ENCODE results near the gene EML6. TPM values are rescaled to one million over a fixed set of nuclear protein-coding genes. Genes with fewer than 3 reads are reported as not detected.

The EML6 gene
- total RNA-seq, 4 donors from 2014 or later, result 0.62 to 1.5 (median 1.1) TPM

DNA sequence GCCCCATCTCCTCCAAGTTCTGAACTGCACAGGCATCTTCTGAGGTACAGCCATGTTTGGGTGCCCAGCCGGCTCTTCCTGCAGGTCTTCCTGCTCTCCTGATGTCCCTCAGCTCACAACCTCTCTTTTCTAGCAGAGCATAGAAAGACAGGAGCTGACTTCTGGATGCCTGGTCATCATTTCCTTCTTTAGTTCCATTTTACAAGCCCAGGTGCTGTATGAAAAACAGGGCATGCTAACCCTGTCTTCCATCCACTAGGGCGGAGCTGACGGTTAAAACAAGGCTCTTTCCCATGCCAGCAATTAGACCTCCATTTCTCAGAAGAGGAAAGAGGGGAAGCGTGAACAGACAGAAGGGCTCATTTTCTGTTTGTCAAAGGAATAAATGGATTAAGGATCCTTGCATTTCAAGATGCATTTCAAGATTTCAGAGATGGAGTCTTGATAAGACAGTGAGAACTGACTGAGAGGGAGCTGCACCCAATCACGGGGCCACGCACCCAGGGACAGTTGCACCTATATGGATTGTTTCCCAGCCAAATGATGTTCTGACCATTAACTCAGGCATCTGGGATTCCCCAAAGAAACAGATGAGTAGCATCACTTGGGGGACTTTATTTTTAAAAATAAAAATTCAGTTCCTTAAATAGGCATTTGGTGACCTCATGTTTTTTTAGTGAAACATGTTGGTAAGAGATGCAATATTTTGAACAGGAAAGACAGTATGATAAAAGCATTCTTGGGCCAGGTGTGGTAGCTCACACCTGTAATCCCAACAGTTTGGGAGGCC is 45.8 kb upstream of the EML6 start:
- Histone ChIP-seq H3K4me1 (peaks cover 0 to 37% (median 8%) of the 10 kb centered on the region in 3 donors), H3K36me3 (no peaks in the 10 kb centered on the region), H3K27me3 (no peaks in the 10 kb centered on the region), H3K9me3 (no peaks in the 10 kb centered on the region), H3K27ac (no peak overlapping the region), H3K4me3 (no peak overlapping the region)
- TF ChIP-seq, protein P1, sequence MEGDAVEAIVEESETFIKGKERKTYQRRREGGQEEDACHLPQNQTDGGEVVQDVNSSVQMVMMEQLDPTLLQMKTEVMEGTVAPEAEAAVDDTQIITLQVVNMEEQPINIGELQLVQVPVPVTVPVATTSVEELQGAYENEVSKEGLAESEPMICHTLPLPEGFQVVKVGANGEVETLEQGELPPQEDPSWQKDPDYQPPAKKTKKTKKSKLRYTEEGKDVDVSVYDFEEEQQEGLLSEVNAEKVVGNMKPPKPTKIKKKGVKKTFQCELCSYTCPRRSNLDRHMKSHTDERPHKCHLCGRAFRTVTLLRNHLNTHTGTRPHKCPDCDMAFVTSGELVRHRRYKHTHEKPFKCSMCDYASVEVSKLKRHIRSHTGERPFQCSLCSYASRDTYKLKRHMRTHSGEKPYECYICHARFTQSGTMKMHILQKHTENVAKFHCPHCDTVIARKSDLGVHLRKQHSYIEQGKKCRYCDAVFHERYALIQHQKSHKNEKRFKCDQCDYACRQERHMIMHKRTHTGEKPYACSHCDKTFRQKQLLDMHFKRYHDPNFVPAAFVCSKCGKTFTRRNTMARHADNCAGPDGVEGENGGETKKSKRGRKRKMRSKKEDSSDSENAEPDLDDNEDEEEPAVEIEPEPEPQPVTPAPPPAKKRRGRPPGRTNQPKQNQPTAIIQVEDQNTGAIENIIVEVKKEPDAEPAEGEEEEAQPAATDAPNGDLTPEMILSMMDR (IDR thresholded peaks at IDR 0.05), result no peak
- 89 to 93% methylated on average over 3 to 4 of the region's 6 CpGs for WGBS, 2 donors (ENCODE audit: low coverage in 1 of 2)
- ATAC-seq, result no peak

DNA sequence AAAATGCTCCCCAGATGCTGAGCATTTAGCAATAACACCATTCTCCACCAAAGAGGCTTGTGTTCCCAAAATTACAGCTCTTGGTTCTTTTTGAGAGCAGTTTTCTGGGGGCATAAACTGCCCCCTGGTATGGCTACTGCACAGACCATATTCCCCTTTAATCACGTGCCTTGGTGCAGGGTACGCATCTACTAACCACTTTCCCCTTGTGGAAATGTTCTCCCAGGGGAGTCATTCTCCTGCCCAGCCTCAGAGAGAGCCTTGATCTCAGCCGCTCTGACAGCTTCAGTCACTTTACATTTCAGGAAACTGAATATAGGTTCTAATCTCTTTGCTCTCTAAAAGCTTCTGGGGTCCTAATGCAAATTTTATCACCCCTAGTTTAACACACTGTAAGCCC is 44.7 kb upstream of the EML6 start:
- WGBS, 2 donors (ENCODE audit: low coverage in 1 of 2), result 57 to 82% methylated on average over 1 to 3 of the region's 3 CpGs
- H3K4me1 ChIP-seq, result peaks cover 0 to 27% (median 2%) of the 10 kb centered on the region in 3 donors
- H3K4me3 ChIP-seq, result no peak overlapping the region
- H3K27ac ChIP-seq, result no peak overlapping the region
- ATAC-seq, result no peak
- no peaks in the 10 kb centered on the region for H3K27me3 ChIP-seq
- no peaks in the 10 kb centered on the region for H3K9me3 ChIP-seq
- no peaks in the 10 kb centered on the region for H3K36me3 ChIP-seq
- no peak for TF ChIP-seq POLR2A (IDR thresholded peaks at IDR 0.05)
- TF ChIP-seq POLR2AphosphoS5 (IDR thresholded peaks at IDR 0.05), result no peak
- TF ChIP-seq, protein P1 (IDR thresholded peaks at IDR 0.05), result no peak
- TF ChIP-seq EP300 (IDR thresholded peaks at IDR 0.05), result no peak

DNA sequence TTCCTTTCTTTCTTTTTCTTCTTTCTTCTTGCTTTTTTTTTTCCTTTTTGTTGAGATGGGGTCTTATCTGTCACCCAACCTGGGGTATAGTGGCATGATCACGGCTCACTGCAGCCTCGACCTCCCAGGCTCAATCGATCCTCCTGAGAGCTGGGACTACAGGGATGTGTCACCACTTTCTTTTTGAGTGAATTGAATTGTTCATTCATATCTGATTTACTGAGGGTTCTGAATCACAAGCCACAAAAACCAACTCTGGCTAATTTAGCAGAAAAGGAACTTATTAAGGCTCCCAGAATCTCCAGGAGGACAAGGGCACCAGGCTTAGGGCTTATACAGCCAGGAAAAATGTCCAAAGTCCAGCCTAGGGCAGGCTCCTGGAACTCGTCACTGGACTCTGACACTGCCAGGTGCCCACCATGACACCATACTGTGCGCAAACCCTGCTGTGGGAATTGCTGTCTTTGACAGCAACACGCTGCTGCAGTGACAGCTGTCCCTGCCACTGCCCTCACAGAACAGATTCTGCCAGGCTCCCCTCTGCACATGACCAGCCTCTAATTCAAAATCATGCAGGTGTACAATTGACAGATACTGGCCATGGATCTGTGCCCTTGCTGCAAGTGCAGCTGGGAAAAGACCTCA is 42.9 kb upstream of the EML6 start:
- Histone ChIP-seq H3K4me1 (peaks cover 0 to 10% (median 2%) of the 10 kb centered on the region in 3 donors), H3K36me3 (no peaks in the 10 kb centered on the region), H3K27me3 (no peaks in the 10 kb centered on the region), H3K9me3 (no peaks in the 10 kb centered on the region), H3K4me3 (no peak overlapping the region), H3K27ac (no peak overlapping the region)
- ATAC-seq, result no peak
- TF ChIP-seq POLR2AphosphoS5 (IDR thresholded peaks at IDR 0.05), result no peak
- TF ChIP-seq POLR2A (IDR thresholded peaks at IDR 0.05), result no peak
- TF ChIP-seq EP300 (IDR thresholded peaks at IDR 0.05), result no peak
- TF ChIP-seq, protein P1 (IDR thresholded peaks at IDR 0.05), result no peak
- WGBS, 2 donors (ENCODE audit: low coverage in 1 of 2), result 65 to 100% methylated on average over 2 to 5 of the region's 6 CpGs

DNA sequence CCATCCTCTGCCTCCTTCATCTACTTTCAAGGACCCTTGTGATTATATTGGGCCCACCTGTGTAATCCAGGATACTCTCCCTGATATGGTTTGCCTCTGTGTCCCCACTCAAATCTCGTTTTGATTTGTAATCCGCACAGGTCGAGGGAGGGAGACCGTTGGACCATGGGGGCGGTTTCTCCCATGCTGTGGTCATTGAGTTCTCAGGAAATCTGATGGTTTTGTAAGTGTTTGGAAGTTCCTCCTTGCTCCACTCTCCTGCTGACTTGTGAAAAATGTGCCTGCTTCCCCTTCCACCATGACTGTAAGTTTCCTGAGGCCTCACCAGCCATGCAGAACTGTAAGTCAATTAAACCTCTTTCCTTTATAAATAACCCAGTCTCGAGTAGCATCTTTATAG is 42.0 kb upstream of the EML6 start:
- TF ChIP-seq EP300 (IDR thresholded peaks at IDR 0.05) (no peak), POLR2A (IDR thresholded peaks at IDR 0.05) (no peak), POLR2AphosphoS5 (IDR thresholded peaks at IDR 0.05) (no peak)
- TF ChIP-seq, protein P1 (IDR thresholded peaks at IDR 0.05), result no peak
- H3K4me3 ChIP-seq, result no peak overlapping the region
- no peak overlapping the region for H3K27ac ChIP-seq
- ATAC-seq, result no peak
- 72 to 83% methylated on average over 4 to 6 of the region's 6 CpGs for WGBS, 2 donors (ENCODE audit: low coverage in 1 of 2)
- peaks cover 0 to 2% (median under 1%) of the 10 kb centered on the region in 3 donors for H3K4me1 ChIP-seq
- no peaks in the 10 kb centered on the region for H3K36me3 ChIP-seq
- H3K9me3 ChIP-seq, result no peaks in the 10 kb centered on the region
- H3K27me3 ChIP-seq, result no peaks in the 10 kb centered on the region

DNA sequence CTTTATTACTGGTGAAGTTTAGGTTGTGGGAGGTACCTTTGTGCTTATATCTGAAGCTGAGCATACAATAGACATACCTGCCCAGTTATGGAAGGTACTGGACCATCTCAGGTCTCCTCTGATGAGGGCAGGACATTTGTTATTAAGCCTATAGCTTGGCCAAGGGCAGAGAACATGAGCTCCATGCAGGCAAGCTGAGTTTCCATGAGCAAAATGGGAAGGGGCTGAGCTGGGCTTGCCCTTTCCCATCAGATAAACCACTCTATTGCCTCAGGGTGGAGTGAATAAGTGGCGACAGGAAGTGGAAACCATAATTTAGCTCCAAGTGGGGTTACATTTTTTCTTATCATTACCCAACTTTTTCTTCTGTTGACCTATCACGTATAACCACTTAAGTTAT is 39.9 kb upstream of the EML6 start:
- Histone ChIP-seq H3K27ac (no peak overlapping the region), H3K9me3 (no peaks in the 10 kb centered on the region), H3K4me1 (peaks cover 0 to 2% (median 0%) of the 10 kb centered on the region in 3 donors), H3K27me3 (no peaks in the 10 kb centered on the region), H3K4me3 (no peak overlapping the region), H3K36me3 (no peaks in the 10 kb centered on the region)
- TF ChIP-seq EP300 (IDR thresholded peaks at IDR 0.05), result no peak
- no peak for TF ChIP-seq POLR2A (IDR thresholded peaks at IDR 0.05)
- TF ChIP-seq POLR2AphosphoS5 (IDR thresholded peaks at IDR 0.05), result no peak
- TF ChIP-seq, protein P1 (IDR thresholded peaks at IDR 0.05), result no peak
- WGBS, 2 donors (ENCODE audit: low coverage in 1 of 2), result 88% methylated on average over 1 to 2 of the region's 2 CpGs
- ATAC-seq, result no peak

All from gastroesophageal sphincter (tissue), 4 donors.